ENCODE measurements around the gene PTPRR.
"Not testable (repeated sequence)": the region's sequence is repeated elsewhere in the genome, so short reads cannot be mapped to it uniquely, and the experiment has no call there.

Gene PTPRR

GRCh38 chr12:70840656-70841350 lies 79.7 kb downstream of the PTPRR start:
- DNase-seq (ENCODE audit: low spot score), result no peak

GRCh38 chr12:70839544-70839943 lies 81.0 kb downstream of the PTPRR start:
- DNase-seq (ENCODE audit: low spot score), result no peak

GRCh38 chr12:70838127-70838526 lies 82.4 kb downstream of the PTPRR start:
- no peak for DNase-seq (ENCODE audit: low spot score)

GRCh38 chr12:70837026-70837425 lies 83.5 kb downstream of the PTPRR start:
- no peak for DNase-seq (ENCODE audit: low spot score)

GRCh38 chr12:70835948-70836347 lies 84.6 kb downstream of the PTPRR start:
- DNase-seq (ENCODE audit: low spot score), result no peak

- no peak for DNase-seq (ENCODE audit: low spot score)
Observed at GRCh38 chr12:70831543-70831942, 89.0 kb downstream of the PTPRR start.

GRCh38 chr12:70830221-70831061 lies 90.1 kb downstream of the PTPRR start:
- no peak for DNase-seq (ENCODE audit: low spot score)

GRCh38 chr12:70829070-70829469 lies 91.5 kb downstream of the PTPRR start:
- DNase-seq (ENCODE audit: low spot score), result no peak

GRCh38 chr12:70828351-70828750 lies 92.2 kb downstream of the PTPRR start:
- DNase-seq (ENCODE audit: low spot score), result no peak

GRCh38 chr12:70826156-70826555 lies 94.4 kb downstream of the PTPRR start:
- no peak for DNase-seq (ENCODE audit: low spot score)

- DNase-seq (ENCODE audit: low spot score), result no peak
Observed at GRCh38 chr12:70824511-70824910, 96.0 kb downstream of the PTPRR start.

- no peak for DNase-seq (ENCODE audit: low spot score)
Observed at GRCh38 chr12:70823182-70823976, 97.2 kb downstream of the PTPRR start.

GRCh38 chr12:70822412-70822811 lies 98.1 kb downstream of the PTPRR start:
- DNase-seq (ENCODE audit: low spot score), result no peak

GRCh38 chr12:70815971-70816391 lies 104.6 kb downstream of the PTPRR start:
- DNase-seq (ENCODE audit: low spot score), result no peak

- no peak for DNase-seq (ENCODE audit: low spot score)
Observed at GRCh38 chr12:70815056-70815455, 105.5 kb downstream of the PTPRR start.

- DNase-seq (ENCODE audit: low spot score), result no peak
Observed at GRCh38 chr12:70813559-70813958, 107.0 kb downstream of the PTPRR start.

- no peak for DNase-seq (ENCODE audit: low spot score)
Observed at GRCh38 chr12:70812136-70812535, 108.4 kb downstream of the PTPRR start.

- no peak for DNase-seq (ENCODE audit: low spot score)
Observed at GRCh38 chr12:70809887-70810286, 110.7 kb downstream of the PTPRR start.

GRCh38 chr12:70807993-70808392 lies 112.5 kb downstream of the PTPRR start:
- DNase-seq (ENCODE audit: low spot score), result not testable (repeated sequence)

GRCh38 chr12:70806827-70807226 lies 113.7 kb downstream of the PTPRR start:
- no peak for DNase-seq (ENCODE audit: low spot score)

- DNase-seq (ENCODE audit: low spot score), result no peak
Observed at GRCh38 chr12:70806043-70806442, 114.5 kb downstream of the PTPRR start.

- no peak for DNase-seq (ENCODE audit: low spot score)
Observed at GRCh38 chr12:70798016-70798783, 122.3 kb downstream of the PTPRR start.
